Measurements from ENCODE around the gene WBP11.

The WBP11 gene

DNA sequence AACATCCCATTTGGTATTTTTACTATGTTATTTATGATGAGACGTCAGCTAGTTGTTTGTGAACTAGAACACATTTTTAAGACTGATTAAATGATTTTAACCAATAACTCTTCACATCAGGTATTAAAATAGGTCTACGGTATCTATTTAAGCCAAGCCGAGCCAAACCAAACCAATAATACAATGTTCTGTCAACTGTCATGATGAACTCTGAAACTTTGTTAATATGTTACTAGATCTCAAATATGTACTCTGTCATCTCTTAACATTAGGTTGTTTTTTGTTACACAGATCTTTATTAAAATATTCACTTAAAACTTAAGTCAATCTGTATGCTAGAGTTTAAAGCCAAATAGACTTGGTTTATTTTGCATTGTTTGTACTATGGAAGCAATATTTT is 39.0 kb upstream of the WBP11 start:
- H3K9me3 ChIP-seq (ENCODE audit: low read length): no peaks in the 10 kb centered on the region
- no peaks in the 10 kb centered on the region for H3F3A ChIP-seq (ENCODE audit: insufficient read depth, low read length)
- H3K9ac ChIP-seq (ENCODE audit: low read length): no peak overlapping the region
- no peak overlapping the region for H2AFZ ChIP-seq (ENCODE audit: low read length)
- H3K9me2 ChIP-seq (ENCODE audit: low read depth, low read length): no peaks in the 10 kb centered on the region
- no peaks in the 10 kb centered on the region for H3K79me2 ChIP-seq (ENCODE audit: insufficient read depth, low read length)
- H4K20me1 ChIP-seq (ENCODE audit: insufficient read depth, low read length): no peaks in the 10 kb centered on the region
- TF ChIP-seq, protein P1, sequence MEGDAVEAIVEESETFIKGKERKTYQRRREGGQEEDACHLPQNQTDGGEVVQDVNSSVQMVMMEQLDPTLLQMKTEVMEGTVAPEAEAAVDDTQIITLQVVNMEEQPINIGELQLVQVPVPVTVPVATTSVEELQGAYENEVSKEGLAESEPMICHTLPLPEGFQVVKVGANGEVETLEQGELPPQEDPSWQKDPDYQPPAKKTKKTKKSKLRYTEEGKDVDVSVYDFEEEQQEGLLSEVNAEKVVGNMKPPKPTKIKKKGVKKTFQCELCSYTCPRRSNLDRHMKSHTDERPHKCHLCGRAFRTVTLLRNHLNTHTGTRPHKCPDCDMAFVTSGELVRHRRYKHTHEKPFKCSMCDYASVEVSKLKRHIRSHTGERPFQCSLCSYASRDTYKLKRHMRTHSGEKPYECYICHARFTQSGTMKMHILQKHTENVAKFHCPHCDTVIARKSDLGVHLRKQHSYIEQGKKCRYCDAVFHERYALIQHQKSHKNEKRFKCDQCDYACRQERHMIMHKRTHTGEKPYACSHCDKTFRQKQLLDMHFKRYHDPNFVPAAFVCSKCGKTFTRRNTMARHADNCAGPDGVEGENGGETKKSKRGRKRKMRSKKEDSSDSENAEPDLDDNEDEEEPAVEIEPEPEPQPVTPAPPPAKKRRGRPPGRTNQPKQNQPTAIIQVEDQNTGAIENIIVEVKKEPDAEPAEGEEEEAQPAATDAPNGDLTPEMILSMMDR (IDR thresholded peaks at IDR 0.05; ENCODE audit: low read length): no peak
- no peak for TF ChIP-seq EZH2 (IDR thresholded peaks at IDR 0.05; ENCODE audit: borderline replicate concordance, low read length)
- no peaks in the 10 kb centered on the region for H3K36me3 ChIP-seq (ENCODE audit: insufficient read depth, low read length)
- no peak overlapping the region for H3K4me2 ChIP-seq (ENCODE audit: low read length)
- no peak overlapping the region for H3K4me3 ChIP-seq (ENCODE audit: low read depth, low read length, poor library complexity, severe bottlenecking)
- H3K4me1 ChIP-seq (ENCODE audit: insufficient read depth, low read length, severe bottlenecking): no peaks in the 10 kb centered on the region
- no peak overlapping the region for H3K27ac ChIP-seq (ENCODE audit: low read depth, low read length, poor library complexity, severe bottlenecking)
- no peaks in the 10 kb centered on the region for H3K27me3 ChIP-seq (ENCODE audit: insufficient read depth, low read length)

GRCh38 chr12:14841761-14842160 is 38.5 kb upstream of the WBP11 start:
- TF ChIP-seq, protein P1 (IDR thresholded peaks at IDR 0.05; ENCODE audit: low read length): no peak
- TF ChIP-seq EZH2 (IDR thresholded peaks at IDR 0.05; ENCODE audit: borderline replicate concordance, low read length): no peak
- H2AFZ ChIP-seq (ENCODE audit: low read length): no peak overlapping the region
- H3K27ac ChIP-seq (ENCODE audit: low read depth, low read length, poor library complexity, severe bottlenecking): no peak overlapping the region
- no peaks in the 10 kb centered on the region for H3K9me2 ChIP-seq (ENCODE audit: low read depth, low read length)
- H3K27me3 ChIP-seq (ENCODE audit: insufficient read depth, low read length): no peaks in the 10 kb centered on the region; the same call in 1 of the 2 replicates
- H3K4me2 ChIP-seq (ENCODE audit: low read length): no peak overlapping the region
- H3K4me1 ChIP-seq (ENCODE audit: insufficient read depth, low read length, severe bottlenecking): no peaks in the 10 kb centered on the region
- no peak overlapping the region for H3K9ac ChIP-seq (ENCODE audit: low read length)
- no peaks in the 10 kb centered on the region for H3F3A ChIP-seq (ENCODE audit: insufficient read depth, low read length)
- no peak overlapping the region for H3K4me3 ChIP-seq (ENCODE audit: low read depth, low read length, poor library complexity, severe bottlenecking)
- no peaks in the 10 kb centered on the region for H3K79me2 ChIP-seq (ENCODE audit: insufficient read depth, low read length)
- no peaks in the 10 kb centered on the region for H3K36me3 ChIP-seq (ENCODE audit: insufficient read depth, low read length)
- no peaks in the 10 kb centered on the region for H3K9me3 ChIP-seq (ENCODE audit: low read length)
- no peaks in the 10 kb centered on the region for H4K20me1 ChIP-seq (ENCODE audit: insufficient read depth, low read length)

DNA sequence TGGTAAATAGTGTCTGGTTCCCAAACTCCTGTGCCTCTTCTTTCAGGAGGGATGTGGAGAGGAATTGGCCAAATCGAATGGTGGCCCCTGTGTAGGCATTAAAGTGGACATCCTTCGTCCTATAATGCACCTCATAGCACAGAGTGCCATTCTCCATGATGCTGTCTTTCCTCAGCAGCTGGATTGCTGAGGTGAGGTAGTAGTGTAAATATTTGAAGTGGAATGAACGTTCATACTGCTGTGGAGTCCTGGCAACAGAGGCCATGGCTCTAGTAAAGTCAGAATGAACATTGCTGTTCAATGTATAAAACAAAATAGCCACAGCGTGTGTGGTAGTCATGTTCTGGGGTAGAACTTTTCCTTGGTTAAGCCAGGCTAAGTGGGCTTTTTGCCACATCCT is 37.3 kb upstream of the WBP11 start:
- no peaks in the 10 kb centered on the region for H3F3A ChIP-seq (ENCODE audit: insufficient read depth, low read length)
- H3K4me2 ChIP-seq (ENCODE audit: low read length): no peak overlapping the region
- H3K4me3 ChIP-seq (ENCODE audit: low read depth, low read length, poor library complexity, severe bottlenecking): no peak overlapping the region
- H3K4me1 ChIP-seq (ENCODE audit: insufficient read depth, low read length, severe bottlenecking): no peaks in the 10 kb centered on the region
- H3K9ac ChIP-seq (ENCODE audit: low read length): no peak overlapping the region
- no peaks in the 10 kb centered on the region for H3K79me2 ChIP-seq (ENCODE audit: insufficient read depth, low read length)
- no peaks in the 10 kb centered on the region for H3K9me3 ChIP-seq (ENCODE audit: low read length)
- no peaks in the 10 kb centered on the region for H3K36me3 ChIP-seq (ENCODE audit: insufficient read depth, low read length)
- no peak for TF ChIP-seq EZH2 (IDR thresholded peaks at IDR 0.05; ENCODE audit: borderline replicate concordance, low read length)
- TF ChIP-seq, protein P1 (IDR thresholded peaks at IDR 0.05; ENCODE audit: low read length): no peak
- no peaks in the 10 kb centered on the region; the same call in 1 of the 2 replicates for H3K27me3 ChIP-seq (ENCODE audit: insufficient read depth, low read length)
- no peaks in the 10 kb centered on the region for H4K20me1 ChIP-seq (ENCODE audit: insufficient read depth, low read length)
- H3K27ac ChIP-seq (ENCODE audit: low read depth, low read length, poor library complexity, severe bottlenecking): no peak overlapping the region
- no peaks in the 10 kb centered on the region for H3K9me2 ChIP-seq (ENCODE audit: low read depth, low read length)
- no peak overlapping the region for H2AFZ ChIP-seq (ENCODE audit: low read length)

All from OCI-LY1 (cell line).